Nephron progenitor cell (in vitro differentiated cells): ENCODE results near the gene SMIM15.

Experiments used
- DNase-seq: peaks from one replicate; pipeline ENCODE4 v3.0.0; 2021
- H3K27ac Mint-ChIP-seq: 2 replicates; pipeline ENCODE4 v1.8.0; 2021; ENCODE audit warnings: mild to moderate bottlenecking, moderate library complexity, mixed read lengths
- H3K27me3 Mint-ChIP-seq: 2 replicates; pipeline ENCODE4 v1.8.0; 2021; ENCODE audit warnings: mild to moderate bottlenecking, low read depth, mixed read lengths; ENCODE audit not compliant: poor library complexity
- H3K36me3 Mint-ChIP-seq: 2 replicates; pipeline ENCODE4 v1.8.0; 2021; ENCODE audit warnings: low read depth, mixed read lengths
- H3K4me1 Mint-ChIP-seq: 2 replicates; pipeline ENCODE4 v1.8.0; 2021; ENCODE audit warnings: mixed read lengths
- H3K4me3 Mint-ChIP-seq: 2 replicates; pipeline ENCODE4 v1.8.0; 2021; ENCODE audit warnings: mild to moderate bottlenecking, moderate library complexity, mixed read lengths
- H3K9me3 Mint-ChIP-seq: 2 replicates; pipeline ENCODE4 v1.8.0; 2021; ENCODE audit warnings: mild to moderate bottlenecking, moderate library complexity, mixed read lengths
- CTCF ChIP-seq: fragments of 200-600 bp; sonication (generic); IDR thresholded peaks from 2 replicates; pipeline ENCODE4 v1.5.0; 2021; ENCODE audit warnings: antibody characterized with exemption

SMIM15 gene

GRCh38 chr5:61120534-61120933 lies 41.7 kb downstream of the SMIM15 start:
- peaks cover 1% of the 10 kb centered on the region for H3K36me3 Mint-ChIP-seq
- DNase-seq, result no peak
- TF ChIP-seq CTCF, result no peak
- H3K4me1 Mint-ChIP-seq, result no peaks in the 10 kb centered on the region
- H3K4me3 Mint-ChIP-seq, result no peak overlapping the region
- H3K9me3 Mint-ChIP-seq, result no peaks in the 10 kb centered on the region
- no peaks in the 10 kb centered on the region for H3K27me3 Mint-ChIP-seq
- no peak overlapping the region for H3K27ac Mint-ChIP-seq

- no peak for DNase-seq
- Mint-ChIP-seq H3K4me1 (no peaks in the 10 kb centered on the region), H3K27ac (no peak overlapping the region), H3K36me3 (peaks cover 16% of the 10 kb centered on the region), H3K9me3 (peaks cover 5% of the 10 kb centered on the region), H3K27me3 (no peaks in the 10 kb centered on the region), H3K4me3 (no peak overlapping the region)
- no peak for TF ChIP-seq CTCF
Observed at GRCh38 chr5:61119066-61119465, 43.2 kb downstream of the SMIM15 start.

- Mint-ChIP-seq H3K36me3 (peaks cover 32% of the 10 kb centered on the region), H3K27ac (no peak overlapping the region), H3K4me3 (no peak overlapping the region), H3K9me3 (peaks cover 22% of the 10 kb centered on the region), H3K27me3 (no peaks in the 10 kb centered on the region), H3K4me1 (no peaks in the 10 kb centered on the region)
- TF ChIP-seq CTCF, result no peak
- no peak for DNase-seq
Observed at GRCh38 chr5:61115968-61116367, 46.3 kb downstream of the SMIM15 start.

GRCh38 chr5:61114441-61114840 lies 47.8 kb downstream of the SMIM15 start:
- H3K27me3 Mint-ChIP-seq, result no peaks in the 10 kb centered on the region
- H3K4me3 Mint-ChIP-seq, result no peak overlapping the region
- peaks cover 22% of the 10 kb centered on the region for H3K9me3 Mint-ChIP-seq
- DNase-seq, result no peak
- H3K4me1 Mint-ChIP-seq, result no peaks in the 10 kb centered on the region
- H3K36me3 Mint-ChIP-seq, result peaks cover 32% of the 10 kb centered on the region
- H3K27ac Mint-ChIP-seq, result no peak overlapping the region
- TF ChIP-seq CTCF, result no peak
